ENCODE results near the gene PHACTR1.
"Not testable (repeated sequence)": the region's sequence is repeated elsewhere in the genome, so short reads cannot be mapped to it uniquely, and the experiment has no call there.

Gene PHACTR1

DNA sequence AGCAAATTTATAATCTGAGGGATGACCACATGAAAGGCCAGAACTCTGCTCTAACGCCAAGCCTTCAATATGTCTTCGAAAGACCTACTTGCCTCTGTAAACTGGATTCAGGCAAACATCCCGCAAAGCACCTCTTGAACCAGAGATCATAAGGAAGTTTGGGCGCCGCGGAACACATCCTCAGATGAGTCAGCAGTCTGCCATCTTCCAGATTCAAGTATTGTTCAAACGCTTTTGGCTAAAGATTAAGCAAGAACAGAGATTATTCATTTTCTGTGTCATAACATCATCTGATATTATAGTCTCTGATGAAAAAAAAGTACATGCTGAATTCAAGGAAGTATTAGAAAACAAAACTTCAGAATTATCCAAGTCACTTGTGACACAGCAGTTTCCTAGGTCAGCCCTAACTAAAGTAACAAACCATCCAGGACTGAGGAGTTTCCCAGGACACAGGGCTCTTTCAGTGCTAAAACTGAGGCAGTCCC is 591.0 kb downstream of the PHACTR1 start:
- no peak for DNase-seq (ENCODE audit: low read depth)
- H3K4me3 ChIP-seq (ENCODE audit: low read depth, low read length), result no peak overlapping the region
- TF ChIP-seq, protein P1, sequence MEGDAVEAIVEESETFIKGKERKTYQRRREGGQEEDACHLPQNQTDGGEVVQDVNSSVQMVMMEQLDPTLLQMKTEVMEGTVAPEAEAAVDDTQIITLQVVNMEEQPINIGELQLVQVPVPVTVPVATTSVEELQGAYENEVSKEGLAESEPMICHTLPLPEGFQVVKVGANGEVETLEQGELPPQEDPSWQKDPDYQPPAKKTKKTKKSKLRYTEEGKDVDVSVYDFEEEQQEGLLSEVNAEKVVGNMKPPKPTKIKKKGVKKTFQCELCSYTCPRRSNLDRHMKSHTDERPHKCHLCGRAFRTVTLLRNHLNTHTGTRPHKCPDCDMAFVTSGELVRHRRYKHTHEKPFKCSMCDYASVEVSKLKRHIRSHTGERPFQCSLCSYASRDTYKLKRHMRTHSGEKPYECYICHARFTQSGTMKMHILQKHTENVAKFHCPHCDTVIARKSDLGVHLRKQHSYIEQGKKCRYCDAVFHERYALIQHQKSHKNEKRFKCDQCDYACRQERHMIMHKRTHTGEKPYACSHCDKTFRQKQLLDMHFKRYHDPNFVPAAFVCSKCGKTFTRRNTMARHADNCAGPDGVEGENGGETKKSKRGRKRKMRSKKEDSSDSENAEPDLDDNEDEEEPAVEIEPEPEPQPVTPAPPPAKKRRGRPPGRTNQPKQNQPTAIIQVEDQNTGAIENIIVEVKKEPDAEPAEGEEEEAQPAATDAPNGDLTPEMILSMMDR (IDR thresholded peaks at IDR 0.05; ENCODE audit: insufficient read depth, low read depth, low read length, missing control alignments), result no peak

DNA sequence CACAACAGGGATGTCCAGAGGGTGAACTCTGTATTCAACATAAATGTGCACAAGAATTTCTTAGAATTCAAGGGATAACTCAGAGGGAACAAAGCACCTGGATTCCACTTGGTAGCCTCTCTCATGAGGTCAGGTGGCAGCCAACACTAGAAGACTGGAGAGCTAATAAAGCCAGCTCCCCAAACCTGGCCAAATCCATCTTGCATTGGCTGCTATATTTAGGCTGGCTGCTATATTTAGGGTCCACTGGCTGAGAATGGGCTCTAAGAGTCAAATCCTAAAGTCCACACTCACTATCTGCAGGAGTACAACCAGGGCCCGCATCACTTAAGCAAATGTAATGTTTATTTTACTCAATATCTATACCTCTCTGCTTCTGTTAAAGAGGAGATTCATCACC is 591.8 kb downstream of the PHACTR1 start:
- H3K4me3 ChIP-seq (ENCODE audit: low read depth, low read length), result no peak overlapping the region
- TF ChIP-seq, protein P1 (IDR thresholded peaks at IDR 0.05; ENCODE audit: insufficient read depth, low read depth, low read length, missing control alignments), result no peak
- no peak for DNase-seq (ENCODE audit: low read depth)

GRCh38 chr6:13311155-13311554 is 594.6 kb downstream of the PHACTR1 start:
- H3K4me3 ChIP-seq (ENCODE audit: low read depth, low read length), result no peak overlapping the region
- TF ChIP-seq, protein P1 (IDR thresholded peaks at IDR 0.05; ENCODE audit: insufficient read depth, low read depth, low read length, missing control alignments), result no peak
- no peak for DNase-seq (ENCODE audit: low read depth)

DNA sequence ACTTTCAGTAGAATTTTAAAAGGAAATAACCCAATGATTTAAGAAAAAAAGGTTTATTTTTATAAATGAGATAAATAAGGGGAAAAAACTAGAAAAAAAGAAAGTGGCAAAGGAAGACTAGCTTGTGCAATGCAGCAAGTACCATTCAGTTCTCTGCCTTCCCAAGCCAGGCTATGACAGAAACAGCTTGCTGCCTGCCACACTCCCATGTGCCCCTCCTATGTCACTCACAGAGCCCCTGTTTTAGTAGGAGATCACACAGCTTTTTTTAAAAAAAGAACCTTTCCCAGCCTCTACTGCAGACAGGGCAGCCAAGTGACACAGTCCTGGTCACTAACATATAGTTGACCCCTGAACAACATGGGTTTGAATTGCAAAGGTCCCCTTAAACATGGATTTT is 598.2 kb downstream of the PHACTR1 start:
- DNase-seq (ENCODE audit: low read depth), result no peak
- H3K4me3 ChIP-seq (ENCODE audit: low read depth, low read length), result no peak overlapping the region
- TF ChIP-seq, protein P1 (IDR thresholded peaks at IDR 0.05; ENCODE audit: insufficient read depth, low read depth, low read length, missing control alignments), result no peak

GRCh38 chr6:13315896-13316295 is 599.3 kb downstream of the PHACTR1 start:
- no peak overlapping the region for H3K4me3 ChIP-seq (ENCODE audit: low read depth, low read length)
- TF ChIP-seq, protein P1 (IDR thresholded peaks at IDR 0.05; ENCODE audit: insufficient read depth, low read depth, low read length, missing control alignments), result no peak
- no peak for DNase-seq (ENCODE audit: low read depth)

- TF ChIP-seq, protein P1 (IDR thresholded peaks at IDR 0.05; ENCODE audit: insufficient read depth, low read depth, low read length, missing control alignments), result no peak
- DNase-seq (ENCODE audit: low read depth), result no peak
Measured at GRCh38 chr6:13318821-13319220, 602.3 kb downstream of the PHACTR1 start.

GRCh38 chr6:13319891-13320564 is 603.5 kb downstream of the PHACTR1 start:
- H3K4me3 ChIP-seq (ENCODE audit: low read depth, low read length), result no peak overlapping the region
- DNase-seq (ENCODE audit: low read depth), result no peak
- TF ChIP-seq, protein P1 (IDR thresholded peaks at IDR 0.05; ENCODE audit: insufficient read depth, low read depth, low read length, missing control alignments), result no peak

More at GRCh38 chr6:13318821-13319220, 602.3 kb downstream of the PHACTR1 start:
- H3K4me3 ChIP-seq (ENCODE audit: low read depth, low read length), result no peak overlapping the region

DNA sequence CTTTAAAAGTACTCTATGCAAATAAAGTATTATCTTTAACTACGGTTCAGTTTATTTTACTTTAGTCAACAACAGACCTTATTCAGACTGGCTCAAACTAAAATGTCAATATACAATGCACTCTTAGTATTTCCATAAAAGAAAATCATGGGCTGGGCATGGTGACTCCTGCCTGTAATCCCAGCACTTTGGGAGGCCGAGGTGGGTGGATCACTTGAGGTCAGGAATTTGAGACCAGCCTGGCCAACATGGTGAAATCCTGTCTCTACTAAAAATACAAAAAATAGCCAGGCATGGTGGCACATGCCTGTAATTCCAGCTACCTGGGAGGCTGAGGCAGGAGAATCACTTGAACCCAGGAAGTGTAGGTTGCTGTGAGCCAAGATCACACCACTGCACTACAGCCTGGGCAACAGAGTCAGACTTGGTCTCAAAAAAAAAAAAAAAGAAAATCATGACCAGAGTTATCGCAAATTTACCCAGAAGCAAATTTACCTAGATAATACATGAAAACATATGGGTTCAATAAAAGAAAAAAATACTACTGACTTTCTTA is 609.5 kb downstream of the PHACTR1 start:
- H3K4me3 ChIP-seq (ENCODE audit: low read depth, low read length), result not testable (repeated sequence)

More for the DNA sequence above, 609.5 kb downstream of the PHACTR1 start:
- DNase-seq (ENCODE audit: low read depth), result not testable (repeated sequence)

Data from GM12865 (cell line).